Fibroblast of villous mesenchyme (primary cell): ENCODE results near the gene SFT2D3. TPM values are rescaled to one million over a fixed set of nuclear protein-coding genes. Genes with fewer than 3 reads are reported as not detected.

ENCODE experiments used
- DNase-seq: peaks from one replicate; pipeline ENCODE4 v3.0.0-alpha.2; 2010; ENCODE audit warnings: low read depth
- H3K4me3 ChIP-seq: 2 replicates; pipeline ENCODE4 v1.5.1; 2011; ENCODE audit warnings: low read depth, mild to moderate bottlenecking, low read length
- CTCF ChIP-seq: IDR thresholded peaks from 2 replicates; pipeline ENCODE4 v1.5.1; 2012; ENCODE audit warnings: low read depth, mild to moderate bottlenecking, low read length; ENCODE audit not compliant: insufficient read depth
- total RNA-seq: library from RNA; depleted of rRNA; stranded (reverse); fragments of >200 nt; gene quantifications from 2 replicates; pipeline ENCODE4 v1.2.3, GENCODE V29; 2012

The SFT2D3 gene
- total RNA-seq, 1 donor, result 4.7 TPM

- DNase-seq, result no peak
- no peak overlapping the region for H3K4me3 ChIP-seq
- TF ChIP-seq CTCF, result no peak
Observed at GRCh38 chr2:127672341-127673224, 28.7 kb upstream of the SFT2D3 start.

GRCh38 chr2:127673291-127674069 lies 27.8 kb upstream of the SFT2D3 start:
- DNase-seq, result no peak
- peak overlapping the region; percentile 77 for H3K4me3 ChIP-seq
- no peak for TF ChIP-seq CTCF

- H3K4me3 ChIP-seq, result peak overlapping the region; percentile 77
- DNase-seq, result no peak
- no peak for TF ChIP-seq CTCF
Observed at GRCh38 chr2:127674241-127675209, 26.8 kb upstream of the SFT2D3 start.

GRCh38 chr2:127675331-127676261 lies 25.7 kb upstream of the SFT2D3 start, which contains the start of gene LIMS2:
LIMS2 (minus strand) TSS chr2:127675530; CDS start chr2:127675024, 506 bp downstream.
- H3K4me3 ChIP-seq, result peak within 1 kb of the TSS; percentile 77
- no peak for TF ChIP-seq CTCF
- peak; percentile 56 for DNase-seq

GRCh38 chr2:127676906-127677305 lies 24.4 kb upstream of the SFT2D3 start:
- no peak for TF ChIP-seq CTCF
- DNase-seq, result no peak
- H3K4me3 ChIP-seq, result no peak overlapping the region
